ENCODE measurements around the gene RAD51B.
A peak's percentile ranks its signal among the peaks of the same experiment; 100 is the strongest.

Gene RAD51B

DNA sequence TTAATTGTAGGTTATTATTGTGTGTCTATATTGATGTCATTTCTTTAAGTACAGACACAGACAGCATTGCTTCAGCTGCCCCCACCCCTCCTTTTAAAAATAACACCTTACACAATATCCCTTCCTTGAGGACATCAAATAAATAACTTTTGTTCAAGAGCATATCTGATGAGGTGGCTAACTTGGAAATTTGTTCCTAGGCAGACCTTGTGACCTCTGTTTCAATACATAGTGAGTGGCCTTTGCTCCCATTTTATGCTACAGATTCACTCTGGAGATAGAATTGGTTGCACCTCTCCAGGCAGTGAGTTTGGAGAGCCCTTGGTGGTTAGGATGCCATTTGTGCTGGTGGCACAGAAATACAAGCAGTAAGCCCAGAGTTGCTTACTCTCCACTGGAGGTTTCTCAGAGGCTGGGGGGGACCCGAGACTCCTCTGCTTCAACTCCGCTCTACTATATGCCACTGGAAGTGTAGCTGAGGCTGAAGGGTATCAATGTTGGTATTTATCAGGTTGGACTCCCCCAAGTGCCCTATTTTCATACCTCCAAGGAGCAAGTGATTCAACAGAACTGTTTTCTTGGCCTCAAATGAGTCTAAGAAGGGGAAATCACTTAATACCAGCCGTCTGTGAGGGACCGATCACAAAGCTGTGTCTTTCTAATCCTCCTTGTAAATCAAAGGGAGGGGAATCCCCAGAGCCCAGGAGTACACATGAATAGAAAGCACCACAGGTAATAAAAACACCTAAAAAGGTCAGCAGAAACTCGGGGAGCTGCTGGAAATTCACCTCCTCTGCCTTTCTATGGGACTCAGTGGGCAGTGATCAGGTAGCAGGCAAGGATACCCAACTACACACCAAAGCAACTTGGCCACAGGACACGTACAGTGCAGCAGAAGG, 463.1 kb downstream of the RAD51B start:
- Histone ChIP-seq H3K23ac (ENCODE audit: low read length) (no peak overlapping the region), H3K4me1 (ENCODE audit: control insufficient read depth, low read depth, low read length) (no peaks in the 10 kb centered on the region), H3K79me1 (ENCODE audit: low read length) (no peaks in the 10 kb centered on the region), H2AK5ac (ENCODE audit: low read length) (no peak overlapping the region), H3K27me3 (ENCODE audit: insufficient read depth, low read length, poor library complexity) (no peaks in the 10 kb centered on the region), H3K36me3 (ENCODE audit: control insufficient read depth, insufficient read depth, low read length) (no peaks in the 10 kb centered on the region), H3K9ac (ENCODE audit: low read length) (no peak overlapping the region), H2BK120ac (ENCODE audit: low read depth, low read length) (no peak overlapping the region), H4K8ac (ENCODE audit: low read depth, low read length) (no peak overlapping the region), H3K4me2 (ENCODE audit: low read length) (no peak overlapping the region), H2BK15ac (replicated peaks; ENCODE audit: low read depth) (no peak overlapping the region), H3K18ac (ENCODE audit: low read length) (no peak overlapping the region), H4K5ac (ENCODE audit: low read length) (no peak overlapping the region), H3K56ac (ENCODE audit: low read length) (no peak overlapping the region), H3K27ac (ENCODE audit: low read depth, low read length) (no peak overlapping the region), H3K4ac (ENCODE audit: low read depth, low read length) (no peak overlapping the region), H2BK5ac (ENCODE audit: low read length) (no peak overlapping the region), H3K4me3 (ENCODE audit: low read length) (no peak overlapping the region), H3K79me2 (ENCODE audit: control insufficient read depth, insufficient read depth, low read length) (no peaks in the 10 kb centered on the region)
- WGBS (ENCODE audit: extremely low coverage, insufficient coverage, low lambda C conversion rate), result no CpG with 5 or more reads among the region's 6 CpGs
- no peak for DNase-seq

- Histone ChIP-seq H3K4ac (ENCODE audit: low read depth, low read length) (no peak overlapping the region), H3K9ac (ENCODE audit: low read length) (no peak overlapping the region), H3K36me3 (ENCODE audit: control insufficient read depth, insufficient read depth, low read length) (no peaks in the 10 kb centered on the region), H3K79me2 (ENCODE audit: control insufficient read depth, insufficient read depth, low read length) (no peaks in the 10 kb centered on the region), H3K18ac (ENCODE audit: low read length) (no peak overlapping the region), H2BK120ac (ENCODE audit: low read depth, low read length) (no peak overlapping the region), H3K56ac (ENCODE audit: low read length) (no peak overlapping the region), H3K79me1 (ENCODE audit: low read length) (no peaks in the 10 kb centered on the region), H4K8ac (ENCODE audit: low read depth, low read length) (no peak overlapping the region), H4K5ac (ENCODE audit: low read length) (no peak overlapping the region), H2BK15ac (replicated peaks; ENCODE audit: low read depth) (no peak overlapping the region), H3K27ac (ENCODE audit: low read depth, low read length) (no peak overlapping the region), H2BK5ac (ENCODE audit: low read length) (no peak overlapping the region), H2AK5ac (ENCODE audit: low read length) (no peak overlapping the region), H3K4me3 (ENCODE audit: low read length) (no peak overlapping the region), H3K4me1 (ENCODE audit: control insufficient read depth, low read depth, low read length) (no peaks in the 10 kb centered on the region), H3K23ac (ENCODE audit: low read length) (no peak overlapping the region), H3K4me2 (ENCODE audit: low read length) (no peak overlapping the region), H3K27me3 (ENCODE audit: insufficient read depth, low read length, poor library complexity) (no peaks in the 10 kb centered on the region)
- no CpG with 5 or more reads among the region's 11 CpGs for WGBS (ENCODE audit: extremely low coverage, insufficient coverage, low lambda C conversion rate)
- DNase-seq, result no peak
Measured at GRCh38 chr14:68283378-68284123, 464.0 kb downstream of the RAD51B start.

- Histone ChIP-seq H3K27me3 (ENCODE audit: insufficient read depth, low read length, poor library complexity) (no peaks in the 10 kb centered on the region), H3K4me1 (ENCODE audit: control insufficient read depth, low read depth, low read length) (no peaks in the 10 kb centered on the region), H3K4me2 (ENCODE audit: low read length) (no peak overlapping the region), H4K8ac (ENCODE audit: low read depth, low read length) (no peak overlapping the region), H3K18ac (ENCODE audit: low read length) (no peak overlapping the region), H3K23ac (ENCODE audit: low read length) (no peak overlapping the region), H3K56ac (ENCODE audit: low read length) (no peak overlapping the region), H2BK15ac (replicated peaks; ENCODE audit: low read depth) (no peak overlapping the region), H3K9ac (ENCODE audit: low read length) (no peak overlapping the region), H3K4me3 (ENCODE audit: low read length) (no peak overlapping the region), H3K36me3 (ENCODE audit: control insufficient read depth, insufficient read depth, low read length) (no peaks in the 10 kb centered on the region), H4K5ac (ENCODE audit: low read length) (no peak overlapping the region), H2BK120ac (ENCODE audit: low read depth, low read length) (no peak overlapping the region), H2AK5ac (ENCODE audit: low read length) (no peak overlapping the region), H3K27ac (ENCODE audit: low read depth, low read length) (no peak overlapping the region), H3K79me2 (ENCODE audit: control insufficient read depth, insufficient read depth, low read length) (no peaks in the 10 kb centered on the region), H3K79me1 (ENCODE audit: low read length) (no peaks in the 10 kb centered on the region), H2BK5ac (ENCODE audit: low read length) (no peak overlapping the region), H3K4ac (ENCODE audit: low read depth, low read length) (no peak overlapping the region)
- DNase-seq, result no peak
Measured at GRCh38 chr14:68284333-68284732, 464.8 kb downstream of the RAD51B start.

DNA sequence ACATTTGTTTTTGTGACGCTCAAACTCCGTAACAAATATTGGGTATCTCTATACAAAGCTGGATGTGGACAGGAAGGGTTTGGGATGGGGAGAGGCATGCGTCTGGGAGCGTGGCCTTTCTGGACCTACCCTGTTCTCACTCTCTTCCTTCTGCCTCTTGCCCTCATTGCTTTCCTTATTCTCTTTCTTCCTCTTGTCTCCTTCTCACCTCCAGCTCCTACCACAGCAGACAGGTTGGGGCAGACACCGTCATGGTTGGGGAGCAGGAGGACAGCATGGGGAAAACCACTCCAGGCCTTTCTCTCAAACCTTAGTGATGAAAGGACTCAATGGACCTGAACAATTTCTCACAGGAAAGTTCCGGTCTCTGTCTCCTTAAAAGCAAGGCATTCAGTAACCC, 465.3 kb downstream of the RAD51B start:
- WGBS (ENCODE audit: extremely low coverage, insufficient coverage, low lambda C conversion rate), result no CpG with 5 or more reads among the region's 6 CpGs
- no peak overlapping the region for H3K4me2 ChIP-seq (ENCODE audit: low read length)

GRCh38 chr14:68285421-68286179, 466.0 kb downstream of the RAD51B start:
- H3K79me1 ChIP-seq (ENCODE audit: low read length), result no peaks in the 10 kb centered on the region
- H3K4me1 ChIP-seq (ENCODE audit: control insufficient read depth, low read depth, low read length), result no peaks in the 10 kb centered on the region
- no peak overlapping the region for H3K27ac ChIP-seq (ENCODE audit: low read depth, low read length)
- H3K9ac ChIP-seq (ENCODE audit: low read length), result no peak overlapping the region
- H3K56ac ChIP-seq (ENCODE audit: low read length), result no peak overlapping the region
- H2BK15ac ChIP-seq (replicated peaks; ENCODE audit: low read depth), result no peak overlapping the region
- H3K79me2 ChIP-seq (ENCODE audit: control insufficient read depth, insufficient read depth, low read length), result no peaks in the 10 kb centered on the region
- H2AK5ac ChIP-seq (ENCODE audit: low read length), result no peak overlapping the region
- no peaks in the 10 kb centered on the region for H3K36me3 ChIP-seq (ENCODE audit: control insufficient read depth, insufficient read depth, low read length)
- H3K4me2 ChIP-seq (ENCODE audit: low read length), result no peak overlapping the region
- H3K27me3 ChIP-seq (ENCODE audit: insufficient read depth, low read length, poor library complexity), result no peaks in the 10 kb centered on the region
- no peak overlapping the region for H2BK120ac ChIP-seq (ENCODE audit: low read depth, low read length)
- no peak overlapping the region for H3K23ac ChIP-seq (ENCODE audit: low read length)
- no peak overlapping the region for H3K4ac ChIP-seq (ENCODE audit: low read depth, low read length)
- DNase-seq, result no peak
- H2BK5ac ChIP-seq (ENCODE audit: low read length), result no peak overlapping the region
- H4K8ac ChIP-seq (ENCODE audit: low read depth, low read length), result no peak overlapping the region
- WGBS (ENCODE audit: extremely low coverage, insufficient coverage, low lambda C conversion rate), result no CpG with 5 or more reads among the region's 11 CpGs
- H3K18ac ChIP-seq (ENCODE audit: low read length), result no peak overlapping the region
- no peak overlapping the region for H3K4me3 ChIP-seq (ENCODE audit: low read length)
- H4K5ac ChIP-seq (ENCODE audit: low read length), result no peak overlapping the region

More for the DNA sequence above, 465.3 kb downstream of the RAD51B start:
- Histone ChIP-seq H2BK5ac (ENCODE audit: low read length) (no peak overlapping the region), H3K4me1 (ENCODE audit: control insufficient read depth, low read depth, low read length) (no peaks in the 10 kb centered on the region), H3K18ac (ENCODE audit: low read length) (no peak overlapping the region), H3K79me2 (ENCODE audit: control insufficient read depth, insufficient read depth, low read length) (no peaks in the 10 kb centered on the region), H3K27ac (ENCODE audit: low read depth, low read length) (no peak overlapping the region), H2BK15ac (replicated peaks; ENCODE audit: low read depth) (no peak overlapping the region), H3K9ac (ENCODE audit: low read length) (no peak overlapping the region), H3K23ac (ENCODE audit: low read length) (no peak overlapping the region), H3K27me3 (ENCODE audit: insufficient read depth, low read length, poor library complexity) (no peaks in the 10 kb centered on the region), H3K4ac (ENCODE audit: low read depth, low read length) (no peak overlapping the region), H3K56ac (ENCODE audit: low read length) (peak overlapping the region; percentile 3), H4K8ac (ENCODE audit: low read depth, low read length) (no peak overlapping the region), H2BK120ac (ENCODE audit: low read depth, low read length) (no peak overlapping the region), H3K79me1 (ENCODE audit: low read length) (no peaks in the 10 kb centered on the region), H3K4me3 (ENCODE audit: low read length) (no peak overlapping the region), H4K5ac (ENCODE audit: low read length) (no peak overlapping the region), H3K36me3 (ENCODE audit: control insufficient read depth, insufficient read depth, low read length) (no peaks in the 10 kb centered on the region), H2AK5ac (ENCODE audit: low read length) (no peak overlapping the region)
- no peak for DNase-seq
